MM.1S (cell line): ENCODE measurements around the gene CCT7.

Experiments used
- EZH2 ChIP-seq: fragments of 300-600 bp; sonication (generic); optimal IDR thresholded peaks from 2 replicates; pipeline ENCODE3; 2017; ENCODE audit warnings: low read depth, mild to moderate bottlenecking, antibody characterized with exemption, low read length, mixed read lengths
- EZH2phosphoT487 ChIP-seq: fragments of 300-600 bp; sonication (generic); IDR thresholded peaks from 2 replicates; pipeline ENCODE4 v1.6.1; 2018; ENCODE audit warnings: antibody characterized with exemption, low read length
- TF ChIP-seq, protein P1 (sequence below): fragments of 300-600 bp; sonication (generic); IDR thresholded peaks from 2 replicates; pipeline ENCODE4 v1.5.1; 2016; ENCODE audit warnings: antibody characterized with exemption, low read length, mixed read lengths

DNA sequence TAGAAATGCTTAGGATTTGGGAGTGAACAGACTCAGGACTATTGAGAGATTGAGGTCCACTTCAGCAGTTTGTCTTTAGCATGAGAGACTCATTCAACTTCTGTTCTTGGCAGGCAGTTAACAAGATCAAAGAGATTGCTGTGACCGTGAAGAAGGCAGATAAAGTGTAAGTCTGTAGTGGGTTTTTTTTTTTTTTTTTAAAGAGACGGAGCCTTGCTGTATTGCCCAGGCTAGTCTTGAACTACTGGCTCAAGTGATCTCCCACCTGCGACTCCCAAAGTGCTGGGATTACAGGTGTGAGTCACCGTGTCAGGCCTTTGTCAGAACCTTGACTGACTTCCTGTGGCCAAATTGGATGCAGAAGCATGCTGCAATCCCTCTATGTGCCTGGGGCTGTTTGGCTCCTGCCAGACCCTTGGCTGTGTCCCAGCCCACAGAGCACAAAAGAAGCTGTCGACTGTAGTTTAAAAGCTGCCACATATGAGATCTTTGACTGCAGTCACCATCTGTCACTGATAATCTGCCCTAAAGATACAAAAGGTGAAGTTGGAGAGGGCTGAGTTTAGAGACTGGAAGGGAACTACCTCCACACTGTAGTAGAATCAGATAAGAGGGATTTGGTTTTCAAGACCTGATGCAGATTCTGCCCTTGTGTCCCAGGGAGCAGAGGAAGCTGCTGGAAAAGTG, 9.9 kb downstream of the CCT7 start:
- TF ChIP-seq, protein P1, sequence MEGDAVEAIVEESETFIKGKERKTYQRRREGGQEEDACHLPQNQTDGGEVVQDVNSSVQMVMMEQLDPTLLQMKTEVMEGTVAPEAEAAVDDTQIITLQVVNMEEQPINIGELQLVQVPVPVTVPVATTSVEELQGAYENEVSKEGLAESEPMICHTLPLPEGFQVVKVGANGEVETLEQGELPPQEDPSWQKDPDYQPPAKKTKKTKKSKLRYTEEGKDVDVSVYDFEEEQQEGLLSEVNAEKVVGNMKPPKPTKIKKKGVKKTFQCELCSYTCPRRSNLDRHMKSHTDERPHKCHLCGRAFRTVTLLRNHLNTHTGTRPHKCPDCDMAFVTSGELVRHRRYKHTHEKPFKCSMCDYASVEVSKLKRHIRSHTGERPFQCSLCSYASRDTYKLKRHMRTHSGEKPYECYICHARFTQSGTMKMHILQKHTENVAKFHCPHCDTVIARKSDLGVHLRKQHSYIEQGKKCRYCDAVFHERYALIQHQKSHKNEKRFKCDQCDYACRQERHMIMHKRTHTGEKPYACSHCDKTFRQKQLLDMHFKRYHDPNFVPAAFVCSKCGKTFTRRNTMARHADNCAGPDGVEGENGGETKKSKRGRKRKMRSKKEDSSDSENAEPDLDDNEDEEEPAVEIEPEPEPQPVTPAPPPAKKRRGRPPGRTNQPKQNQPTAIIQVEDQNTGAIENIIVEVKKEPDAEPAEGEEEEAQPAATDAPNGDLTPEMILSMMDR = no peak
- TF ChIP-seq EZH2 = no peak
- TF ChIP-seq EZH2phosphoT487 = no peak
